Measurements from ENCODE around the gene ATP6AP1. TPM values are rescaled to one million over a fixed set of nuclear protein-coding genes. Genes with fewer than 3 reads are reported as not detected.

ATP6AP1 gene
- total and polyA plus RNA-seq, 2 of the 13 experiments (the other 11 are each of a cell fraction or from before 2014, with no cell fraction given) = 56.7 to 110 TPM

DNA sequence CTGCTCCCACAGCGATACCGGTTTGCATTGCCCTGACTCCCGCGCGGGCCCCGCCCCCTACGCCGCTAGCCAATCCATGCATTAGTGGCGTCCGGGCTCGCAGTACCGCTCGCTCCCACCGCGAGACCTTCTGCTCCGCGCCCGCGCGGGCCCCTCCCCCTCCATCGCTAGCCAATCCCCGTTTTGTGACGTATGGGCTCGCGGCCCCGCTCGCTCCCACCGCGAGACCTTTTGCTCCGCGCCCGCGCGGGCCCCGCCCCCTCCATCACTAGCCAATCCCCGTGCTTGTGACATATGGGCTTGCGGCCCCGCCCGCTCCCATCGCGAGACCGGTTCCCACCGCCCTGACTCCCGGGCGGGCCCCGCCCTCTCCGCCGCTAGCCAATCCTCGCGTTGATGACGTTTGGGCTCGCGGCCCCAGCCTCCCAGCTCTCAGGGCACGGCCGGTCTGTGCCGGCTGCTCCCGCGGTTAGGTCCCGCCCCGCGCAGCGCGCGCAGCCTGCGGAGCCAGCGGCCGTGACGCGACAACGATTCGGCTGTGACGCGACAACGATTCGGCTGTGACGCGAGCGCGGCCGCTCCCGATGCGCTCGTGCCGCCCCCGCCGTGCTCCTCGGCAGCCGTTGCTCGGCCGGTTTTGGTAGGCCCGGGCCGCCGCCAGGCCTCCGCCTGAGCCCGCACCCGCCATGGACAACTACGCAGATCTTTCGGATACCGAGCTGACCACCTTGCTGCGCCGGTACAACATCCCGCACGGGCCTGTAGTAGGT is 49.5 kb upstream of the ATP6AP1 start, which contains the start of gene EMD (continued):
- TF ChIP-seq BORCS8-MEF2B (CRISPR knock-in tag; IDR thresholded peaks at IDR 0.05) = no peak
- TF ChIP-seq, protein P1, sequence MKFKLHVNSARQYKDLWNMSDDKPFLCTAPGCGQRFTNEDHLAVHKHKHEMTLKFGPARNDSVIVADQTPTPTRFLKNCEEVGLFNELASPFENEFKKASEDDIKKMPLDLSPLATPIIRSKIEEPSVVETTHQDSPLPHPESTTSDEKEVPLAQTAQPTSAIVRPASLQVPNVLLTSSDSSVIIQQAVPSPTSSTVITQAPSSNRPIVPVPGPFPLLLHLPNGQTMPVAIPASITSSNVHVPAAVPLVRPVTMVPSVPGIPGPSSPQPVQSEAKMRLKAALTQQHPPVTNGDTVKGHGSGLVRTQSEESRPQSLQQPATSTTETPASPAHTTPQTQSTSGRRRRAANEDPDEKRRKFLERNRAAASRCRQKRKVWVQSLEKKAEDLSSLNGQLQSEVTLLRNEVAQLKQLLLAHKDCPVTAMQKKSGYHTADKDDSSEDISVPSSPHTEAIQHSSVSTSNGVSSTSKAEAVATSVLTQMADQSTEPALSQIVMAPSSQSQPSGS (CRISPR knock-in tag; IDR thresholded peaks at IDR 0.05) = no peak
- TF ChIP-seq, protein P2, sequence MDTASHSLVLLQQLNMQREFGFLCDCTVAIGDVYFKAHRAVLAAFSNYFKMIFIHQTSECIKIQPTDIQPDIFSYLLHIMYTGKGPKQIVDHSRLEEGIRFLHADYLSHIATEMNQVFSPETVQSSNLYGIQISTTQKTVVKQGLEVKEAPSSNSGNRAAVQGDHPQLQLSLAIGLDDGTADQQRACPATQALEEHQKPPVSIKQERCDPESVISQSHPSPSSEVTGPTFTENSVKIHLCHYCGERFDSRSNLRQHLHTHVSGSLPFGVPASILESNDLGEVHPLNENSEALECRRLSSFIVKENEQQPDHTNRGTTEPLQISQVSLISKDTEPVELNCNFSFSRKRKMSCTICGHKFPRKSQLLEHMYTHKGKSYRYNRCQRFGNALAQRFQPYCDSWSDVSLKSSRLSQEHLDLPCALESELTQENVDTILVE (CRISPR knock-in tag; IDR thresholded peaks at IDR 0.05) = no peak; the same call in 1 of the 2 replicates
- TF ChIP-seq, protein P3, sequence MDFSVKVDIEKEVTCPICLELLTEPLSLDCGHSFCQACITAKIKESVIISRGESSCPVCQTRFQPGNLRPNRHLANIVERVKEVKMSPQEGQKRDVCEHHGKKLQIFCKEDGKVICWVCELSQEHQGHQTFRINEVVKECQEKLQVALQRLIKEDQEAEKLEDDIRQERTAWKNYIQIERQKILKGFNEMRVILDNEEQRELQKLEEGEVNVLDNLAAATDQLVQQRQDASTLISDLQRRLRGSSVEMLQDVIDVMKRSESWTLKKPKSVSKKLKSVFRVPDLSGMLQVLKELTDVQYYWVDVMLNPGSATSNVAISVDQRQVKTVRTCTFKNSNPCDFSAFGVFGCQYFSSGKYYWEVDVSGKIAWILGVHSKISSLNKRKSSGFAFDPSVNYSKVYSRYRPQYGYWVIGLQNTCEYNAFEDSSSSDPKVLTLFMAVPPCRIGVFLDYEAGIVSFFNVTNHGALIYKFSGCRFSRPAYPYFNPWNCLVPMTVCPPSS (IDR thresholded peaks at IDR 0.05) = no peak
- TF ChIP-seq, protein P4, sequence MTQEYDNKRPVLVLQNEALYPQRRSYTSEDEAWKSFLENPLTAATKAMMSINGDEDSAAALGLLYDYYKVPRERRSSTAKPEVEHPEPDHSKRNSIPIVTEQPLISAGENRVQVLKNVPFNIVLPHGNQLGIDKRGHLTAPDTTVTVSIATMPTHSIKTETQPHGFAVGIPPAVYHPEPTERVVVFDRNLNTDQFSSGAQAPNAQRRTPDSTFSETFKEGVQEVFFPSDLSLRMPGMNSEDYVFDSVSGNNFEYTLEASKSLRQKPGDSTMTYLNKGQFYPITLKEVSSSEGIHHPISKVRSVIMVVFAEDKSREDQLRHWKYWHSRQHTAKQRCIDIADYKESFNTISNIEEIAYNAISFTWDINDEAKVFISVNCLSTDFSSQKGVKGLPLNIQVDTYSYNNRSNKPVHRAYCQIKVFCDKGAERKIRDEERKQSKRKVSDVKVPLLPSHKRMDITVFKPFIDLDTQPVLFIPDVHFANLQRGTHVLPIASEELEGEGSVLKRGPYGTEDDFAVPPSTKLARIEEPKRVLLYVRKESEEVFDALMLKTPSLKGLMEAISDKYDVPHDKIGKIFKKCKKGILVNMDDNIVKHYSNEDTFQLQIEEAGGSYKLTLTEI (CRISPR knock-in tag; conservative IDR thresholded peaks at IDR 0.05) = no peak
- no peak for TF ChIP-seq YEATS4 (CRISPR knock-in tag; IDR thresholded peaks at IDR 0.05; ENCODE audit: borderline replicate concordance)
- no peak for TF ChIP-seq ZNF737 (CRISPR knock-in tag; IDR thresholded peaks at IDR 0.05; ENCODE audit: borderline replicate concordance)
- no peak for TF ChIP-seq NFE2L1 (CRISPR knock-in tag; IDR thresholded peaks at IDR 0.05; ENCODE audit: borderline replicate concordance)
- TF ChIP-seq, protein P5, sequence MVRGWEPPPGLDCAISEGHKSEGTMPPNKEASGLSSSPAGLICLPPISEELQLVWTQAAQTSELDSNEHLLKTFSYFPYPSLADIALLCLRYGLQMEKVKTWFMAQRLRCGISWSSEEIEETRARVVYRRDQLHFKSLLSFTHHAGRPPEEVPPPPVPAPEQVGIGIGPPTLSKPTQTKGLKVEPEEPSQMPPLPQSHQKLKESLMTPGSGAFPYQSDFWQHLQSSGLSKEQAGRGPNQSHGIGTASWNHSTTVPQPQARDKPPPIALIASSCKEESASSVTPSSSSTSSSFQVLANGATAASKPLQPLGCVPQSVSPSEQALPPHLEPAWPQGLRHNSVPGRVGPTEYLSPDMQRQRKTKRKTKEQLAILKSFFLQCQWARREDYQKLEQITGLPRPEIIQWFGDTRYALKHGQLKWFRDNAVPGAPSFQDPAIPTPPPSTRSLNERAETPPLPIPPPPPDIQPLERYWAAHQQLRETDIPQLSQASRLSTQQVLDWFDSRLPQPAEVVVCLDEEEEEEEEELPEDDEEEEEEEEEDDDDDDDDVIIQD (CRISPR knock-in tag; IDR thresholded peaks at IDR 0.05; ENCODE audit: low read depth) = no peak
- TF ChIP-seq PHF8 (CRISPR knock-in tag; IDR thresholded peaks at IDR 0.05) = peak; percentile 48; the same call in 1 of the 2 replicates
